Measurements from ENCODE around the gene OLFM3. TPM values are rescaled to one million over a fixed set of nuclear protein-coding genes. Genes with fewer than 3 reads are reported as not detected.

Gene OLFM3
- total RNA-seq = 0.13 TPM in 1 of 2 replicates, not detected in the other

DNA sequence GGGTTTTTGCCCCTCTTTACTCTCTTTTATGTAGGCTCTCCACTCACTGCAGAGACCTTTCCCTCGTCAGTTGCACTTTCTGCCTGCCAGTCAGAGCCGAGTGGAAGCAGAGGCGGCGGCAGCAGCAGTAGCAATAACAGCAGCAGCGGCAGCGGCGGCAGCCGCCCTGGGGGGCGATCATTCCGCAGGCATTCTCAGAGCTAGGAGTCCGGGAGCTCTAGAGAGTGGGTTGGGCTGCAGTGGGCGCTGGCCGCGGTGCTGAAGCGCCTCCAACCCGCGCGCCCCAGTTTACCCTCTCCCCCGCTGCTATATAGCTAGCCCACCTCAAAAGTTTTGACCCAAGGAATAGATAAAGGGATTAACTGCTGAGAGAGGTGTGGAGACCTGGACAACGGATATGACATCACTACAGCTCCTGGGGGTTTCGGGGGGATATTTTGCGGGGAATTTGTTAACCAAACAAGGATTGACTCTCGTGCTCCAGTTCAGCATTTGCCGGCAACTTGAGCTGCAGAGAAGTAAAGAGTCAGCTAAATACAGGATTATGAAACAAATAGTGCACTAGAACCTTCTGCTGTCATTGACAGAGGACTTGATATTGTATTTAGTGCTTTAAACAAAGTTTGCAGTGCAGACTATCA, at the start of gene OLFM3:
Gene OLFM3 (minus strand): TSS at position 102 of the 641 bp plus-strand sequence.
- H3K27me3 ChIP-seq (ENCODE audit: control insufficient read depth, insufficient read depth, low read length) = peaks cover 10% of the 10 kb centered on the region
- H3K4me3 ChIP-seq (ENCODE audit: low read depth, low read length) = no peak within 1 kb of the TSS
- TF ChIP-seq, protein P1, sequence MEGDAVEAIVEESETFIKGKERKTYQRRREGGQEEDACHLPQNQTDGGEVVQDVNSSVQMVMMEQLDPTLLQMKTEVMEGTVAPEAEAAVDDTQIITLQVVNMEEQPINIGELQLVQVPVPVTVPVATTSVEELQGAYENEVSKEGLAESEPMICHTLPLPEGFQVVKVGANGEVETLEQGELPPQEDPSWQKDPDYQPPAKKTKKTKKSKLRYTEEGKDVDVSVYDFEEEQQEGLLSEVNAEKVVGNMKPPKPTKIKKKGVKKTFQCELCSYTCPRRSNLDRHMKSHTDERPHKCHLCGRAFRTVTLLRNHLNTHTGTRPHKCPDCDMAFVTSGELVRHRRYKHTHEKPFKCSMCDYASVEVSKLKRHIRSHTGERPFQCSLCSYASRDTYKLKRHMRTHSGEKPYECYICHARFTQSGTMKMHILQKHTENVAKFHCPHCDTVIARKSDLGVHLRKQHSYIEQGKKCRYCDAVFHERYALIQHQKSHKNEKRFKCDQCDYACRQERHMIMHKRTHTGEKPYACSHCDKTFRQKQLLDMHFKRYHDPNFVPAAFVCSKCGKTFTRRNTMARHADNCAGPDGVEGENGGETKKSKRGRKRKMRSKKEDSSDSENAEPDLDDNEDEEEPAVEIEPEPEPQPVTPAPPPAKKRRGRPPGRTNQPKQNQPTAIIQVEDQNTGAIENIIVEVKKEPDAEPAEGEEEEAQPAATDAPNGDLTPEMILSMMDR (IDR thresholded peaks at IDR 0.05; ENCODE audit: insufficient read depth, low read length, poor library complexity, severe bottlenecking) = no peak
- H3K36me3 ChIP-seq (ENCODE audit: control insufficient read depth, insufficient read depth, low read length) = no peaks in the 10 kb centered on the region
- no peak for DNase-seq (ENCODE audit: low read depth)

DNA sequence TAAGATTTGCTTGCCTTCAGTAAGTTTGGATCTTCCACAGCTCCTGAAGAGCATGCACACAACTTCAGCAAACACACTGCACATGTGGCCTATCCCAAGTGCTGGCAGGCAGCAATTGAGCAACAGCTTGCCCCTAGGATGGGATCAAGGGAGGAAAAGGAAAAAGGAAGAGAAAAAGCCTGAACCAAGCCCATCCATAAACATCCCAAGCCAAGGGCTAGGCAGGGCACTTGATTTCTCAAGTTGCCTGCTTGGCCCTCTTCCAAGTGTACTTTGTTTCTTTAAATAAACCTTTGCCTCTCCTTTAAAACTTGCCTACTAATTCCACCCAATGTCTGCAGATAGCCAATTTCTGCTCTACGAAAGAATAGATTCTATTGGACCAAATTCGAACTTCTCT, 49.0 kb upstream of the OLFM3 start:
- H3K36me3 ChIP-seq (ENCODE audit: control insufficient read depth, insufficient read depth, low read length) = no peaks in the 10 kb centered on the region
- no peak for DNase-seq (ENCODE audit: low read depth)
- no peaks in the 10 kb centered on the region for H3K27me3 ChIP-seq (ENCODE audit: control insufficient read depth, insufficient read depth, low read length)
- TF ChIP-seq, protein P1 (IDR thresholded peaks at IDR 0.05; ENCODE audit: insufficient read depth, low read length, poor library complexity, severe bottlenecking) = no peak
- H3K4me3 ChIP-seq (ENCODE audit: low read depth, low read length) = no peak overlapping the region

DNA sequence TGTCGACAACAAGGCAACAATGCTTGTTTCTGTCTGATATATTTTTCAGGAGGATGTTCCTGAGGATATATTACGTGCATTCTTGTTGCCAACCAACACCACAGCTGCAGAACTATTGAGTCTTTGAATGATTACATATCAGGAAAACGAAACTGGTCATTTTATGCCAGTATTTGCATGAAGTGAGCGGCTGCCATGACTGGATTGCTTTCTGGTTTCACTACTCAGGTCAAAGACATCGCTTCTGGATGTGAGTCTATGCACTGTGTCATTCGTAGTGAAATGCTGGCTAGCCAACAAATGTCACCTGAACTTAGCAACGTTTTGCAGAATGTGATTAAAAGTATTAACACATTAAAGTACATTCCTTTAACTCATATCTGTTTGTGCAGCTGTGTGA, 35.8 kb upstream of the OLFM3 start:
- no peak for DNase-seq (ENCODE audit: low read depth)
- no peaks in the 10 kb centered on the region for H3K27me3 ChIP-seq (ENCODE audit: control insufficient read depth, insufficient read depth, low read length)
- no peaks in the 10 kb centered on the region for H3K36me3 ChIP-seq (ENCODE audit: control insufficient read depth, insufficient read depth, low read length)
- H3K4me3 ChIP-seq (ENCODE audit: low read depth, low read length) = no peak overlapping the region
- TF ChIP-seq, protein P1 (IDR thresholded peaks at IDR 0.05; ENCODE audit: insufficient read depth, low read length, poor library complexity, severe bottlenecking) = no peak

DNA sequence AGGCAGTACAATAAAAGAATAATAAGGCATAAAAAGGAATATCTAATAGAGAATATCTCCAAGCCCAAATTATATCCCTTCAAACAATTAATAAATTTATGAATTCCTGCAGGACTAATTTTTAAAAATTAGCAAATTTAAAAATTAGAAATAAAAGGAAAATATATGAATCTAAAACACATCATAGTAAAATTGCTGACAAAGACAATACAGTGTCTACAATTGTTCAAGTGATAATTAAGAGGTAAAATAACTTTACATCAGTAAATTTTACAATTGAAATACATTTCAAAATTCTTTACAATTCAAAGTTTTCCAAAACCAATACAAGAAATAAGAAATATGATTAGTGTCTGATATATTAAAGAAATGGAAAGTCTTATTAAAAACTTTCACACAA, 22.8 kb upstream of the OLFM3 start:
- Histone ChIP-seq H3K36me3 (ENCODE audit: control insufficient read depth, insufficient read depth, low read length) (no peaks in the 10 kb centered on the region), H3K27me3 (ENCODE audit: control insufficient read depth, insufficient read depth, low read length) (no peaks in the 10 kb centered on the region), H3K4me3 (ENCODE audit: low read depth, low read length) (no peak overlapping the region)
- TF ChIP-seq, protein P1 (IDR thresholded peaks at IDR 0.05; ENCODE audit: insufficient read depth, low read length, poor library complexity, severe bottlenecking) = no peak
- DNase-seq (ENCODE audit: low read depth) = no peak

DNA sequence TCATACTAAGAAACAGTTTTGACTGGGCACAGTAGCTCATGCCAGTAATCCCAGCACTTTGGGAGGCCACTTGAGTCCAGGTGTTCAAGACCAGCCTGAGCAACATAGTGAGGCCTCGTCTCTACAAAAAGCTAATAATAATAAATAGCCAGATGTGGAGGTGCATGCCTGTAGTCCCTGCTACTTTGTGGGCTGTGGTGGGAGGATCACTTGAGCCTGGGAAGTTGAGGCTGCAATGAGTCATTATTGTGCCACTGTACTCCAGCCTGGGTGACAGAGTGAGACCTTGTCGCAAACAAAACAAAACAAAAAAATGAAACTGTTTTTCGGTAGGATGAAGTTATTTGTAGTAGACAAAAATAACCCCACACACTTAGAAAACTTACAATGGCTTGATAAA, 19.0 kb upstream of the OLFM3 start:
- Histone ChIP-seq H3K27me3 (ENCODE audit: control insufficient read depth, insufficient read depth, low read length) (no peaks in the 10 kb centered on the region), H3K36me3 (ENCODE audit: control insufficient read depth, insufficient read depth, low read length) (no peaks in the 10 kb centered on the region), H3K4me3 (ENCODE audit: low read depth, low read length) (no peak overlapping the region)
- DNase-seq (ENCODE audit: low read depth) = no peak
- TF ChIP-seq, protein P1 (IDR thresholded peaks at IDR 0.05; ENCODE audit: insufficient read depth, low read length, poor library complexity, severe bottlenecking) = no peak

DNA sequence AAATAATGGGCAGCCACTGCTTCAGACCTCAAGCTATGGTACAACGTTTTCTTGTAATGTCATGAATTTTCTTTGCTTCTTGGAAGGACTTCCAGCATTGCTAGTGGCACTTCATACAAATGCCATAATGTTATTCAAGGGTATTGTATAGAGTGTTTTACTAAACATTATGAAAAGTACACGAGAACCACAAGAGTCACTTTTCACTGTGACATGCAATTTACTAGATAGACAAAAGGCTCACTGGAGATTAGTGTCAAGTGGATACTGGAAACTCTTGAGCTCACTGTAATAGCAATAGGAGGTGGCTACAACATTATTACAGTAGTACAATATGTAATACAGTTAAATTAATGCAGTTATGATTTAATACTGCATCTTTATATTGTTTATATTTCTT, 5.3 kb upstream of the OLFM3 start:
- no peak for DNase-seq (ENCODE audit: low read depth)
- H3K27me3 ChIP-seq (ENCODE audit: control insufficient read depth, insufficient read depth, low read length) = no peaks in the 10 kb centered on the region
- H3K36me3 ChIP-seq (ENCODE audit: control insufficient read depth, insufficient read depth, low read length) = no peaks in the 10 kb centered on the region
- TF ChIP-seq, protein P1 (IDR thresholded peaks at IDR 0.05; ENCODE audit: insufficient read depth, low read length, poor library complexity, severe bottlenecking) = no peak
- no peak overlapping the region for H3K4me3 ChIP-seq (ENCODE audit: low read depth, low read length)
